CD4-positive, alpha-beta memory T cell (primary cell): Measurements from ENCODE around the gene PICALM. TPM values are rescaled to one million over a fixed set of nuclear protein-coding genes. Genes with fewer than 3 reads are reported as not detected.

Experiments used
- CTCF ChIA-PET: fragments of 350-600 bp; sonication (Branson Sonifier 250); formaldehyde crosslinking; loops from one replicate; lab custom pipeline; 2021; ENCODE audit warnings: inconsistent platforms; ENCODE audit not compliant: partially characterized antibody; lab: Charles Lee
- POLR2A ChIA-PET: fragments of 350-600 bp; sonication (Branson Sonifier 250); formaldehyde crosslinking; loops from one replicate; lab custom pipeline; 2021; ENCODE audit not compliant: partially characterized antibody; lab: Charles Lee
- DNase-seq, 5 donors: peaks; one replicate each; pipeline versions ENCODE4 v3.0.0 to v3.0.0-alpha.2; 2020 to 2022; ENCODE audit warnings: mixed read lengths in 1 of 5
- H3K27ac ChIP-seq: one replicate; pipeline ENCODE4 v1.7.0; 2013; ENCODE audit warnings: low read depth, low read length
- H3K27me3 ChIP-seq: 2 replicates; pipeline ENCODE4 v1.7.0; 2013; ENCODE audit warnings: mild to moderate bottlenecking, low read length, moderate library complexity; ENCODE audit not compliant: insufficient read depth
- H3K36me3 ChIP-seq: 2 replicates; pipeline ENCODE4 v1.7.0; 2013; ENCODE audit warnings: mild to moderate bottlenecking, low read length, moderate library complexity; ENCODE audit not compliant: insufficient read depth
- H3K4me1 ChIP-seq: 2 replicates; pipeline ENCODE4 v1.7.0; 2013; ENCODE audit warnings: mild to moderate bottlenecking, low read length, moderate library complexity; ENCODE audit not compliant: insufficient read depth
- H3K4me3 ChIP-seq, 2 donors: one replicate each; pipeline ENCODE4 v1.7.0; 2013; ENCODE audit warnings: low read length in 2 of 2, mild to moderate bottlenecking in 1 of 2
- H3K9me3 ChIP-seq, 2 donors: one replicate each; pipeline ENCODE4 v1.7.0; 2013; ENCODE audit warnings: low read length in 2 of 2, control low read depth in 1 of 2; ENCODE audit not compliant: control insufficient read depth in 1 of 2
- H3K27ac Mint-ChIP-seq, 7 donors: one replicate each; pipeline ENCODE4 v1.8.0; 2020 to 2021; ENCODE audit warnings: mixed read lengths in 7 of 7, mild to moderate bottlenecking in 6 of 7, inconsistent platforms in 3 of 7, moderate library complexity in 3 of 7
- H3K27me3 Mint-ChIP-seq, 2 donors: one replicate each; pipeline ENCODE4 v1.8.0; 2020 to 2021; ENCODE audit warnings: mixed read lengths in 2 of 2
- H3K36me3 Mint-ChIP-seq, 2 donors: one replicate each; pipeline ENCODE4 v1.8.0; 2020 to 2021; ENCODE audit warnings: mixed read lengths in 2 of 2, inconsistent platforms in 1 of 2, mild to moderate bottlenecking in 1 of 2
- H3K4me1 Mint-ChIP-seq, 4 donors: one replicate each; pipeline ENCODE4 v1.8.0; 2020 to 2021; ENCODE audit warnings: mixed read lengths in 4 of 4, mild to moderate bottlenecking in 1 of 4
- H3K4me3 Mint-ChIP-seq, 8 donors: one replicate each; pipeline ENCODE4 v1.8.0; 2020 to 2021; ENCODE audit warnings: mixed read lengths in 8 of 8, mild to moderate bottlenecking in 7 of 8, moderate library complexity in 6 of 8, inconsistent platforms in 3 of 8
- H3K9me3 Mint-ChIP-seq, 8 donors: one replicate each; pipeline ENCODE4 v1.8.0; 2020 to 2021; ENCODE audit warnings: mixed read lengths in 8 of 8, mild to moderate bottlenecking in 5 of 8, inconsistent platforms in 3 of 8, moderate library complexity in 1 of 8
- intact Hi-C: fragments of 100-400 bp; cut with micrococcal nuclease; formaldehyde crosslinking; loops from one replicate; pipeline ENCODE4 v1.15.1; 2023
- polyA plus RNA-seq, 2 donors: library from polyadenylated mRNA; unstranded; fragments of 300-500 nt; fragmentation: Illumina TruSeq; gene quantifications; one replicate each; pipeline ENCODE4 v1.2.3, GENCODE V29; 2021
- total RNA-seq, 2 experiments: library from RNA; stranded (reverse); gene quantifications; one replicate each; pipeline ENCODE4 v1.2.3, GENCODE V29; 2021

Gene PICALM
- total and polyA plus RNA-seq, 4 experiments from 2014 or later, result 15.3 to 138 (median 76.8) TPM

GRCh38 chr11:86064220-86064803, 4.6 kb downstream of the PICALM start:
- H3K27ac Mint-ChIP-seq, result peak overlapping the region; percentile 32 to 92 (median 80)
- Histone ChIP-seq H3K9me3 (no peaks in the 10 kb centered on the region), H3K27me3 (no peaks in the 10 kb centered on the region), H3K27ac (peak overlapping the region; percentile 36), H3K4me1 (peaks cover 72% of the 10 kb centered on the region), H3K36me3 (no peaks in the 10 kb centered on the region), H3K4me3 (no peak overlapping the region)
- ChIA-PET CTCF (interaction anchor here (2.9 kb wide), 1 partner anchor 22 kb away, joined by 11 read pairs; no protein-coding TSS in a partner anchor), POLR2A (no interaction called here)
- H3K36me3 Mint-ChIP-seq, result peaks cover 4 to 26% of the 10 kb centered on the region in 2 donors
- no peaks in the 10 kb centered on the region for H3K27me3 Mint-ChIP-seq
- intact Hi-C loops, result no loop called here
- DNase-seq, result no peak
- no peaks in the 10 kb centered on the region for H3K9me3 Mint-ChIP-seq
- peaks cover 42 to 83% (median 58%) of the 10 kb centered on the region in 4 donors for H3K4me1 Mint-ChIP-seq
- H3K4me3 Mint-ChIP-seq, result peak overlapping the region; percentile 38 to 99 (median 96)

DNA sequence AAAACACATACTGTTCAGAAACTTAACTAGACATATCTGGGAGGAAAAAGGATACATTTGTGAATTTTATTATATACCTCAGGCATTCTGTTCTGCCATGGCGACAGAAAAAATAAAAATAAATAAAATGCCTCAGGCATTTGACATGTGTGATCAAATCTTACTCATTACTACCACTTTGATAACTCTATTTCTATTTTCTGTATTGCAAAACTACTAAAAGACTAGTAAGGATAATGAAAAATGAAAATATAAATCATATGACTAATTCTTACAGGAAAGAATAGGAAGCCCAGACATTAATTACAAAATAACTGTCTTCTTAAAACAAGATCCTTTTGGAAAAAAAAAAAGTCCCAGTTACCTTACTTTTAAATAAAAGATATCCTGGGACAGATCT, 5.3 kb downstream of the PICALM start:
- Mint-ChIP-seq H3K27ac (peak overlapping the region; percentile 44 to 92 (median 80)), H3K9me3 (no peaks in the 10 kb centered on the region), H3K4me3 (peak overlapping the region; percentile 45 to 99 (median 95)), H3K4me1 (peaks cover 50 to 86% (median 65%) of the 10 kb centered on the region in 4 donors), H3K27me3 (no peaks in the 10 kb centered on the region), H3K36me3 (peaks cover 4 to 25% of the 10 kb centered on the region in 2 donors)
- intact Hi-C loops, result no loop called here
- ChIA-PET POLR2A (interaction anchor here (1.1 to 1.4 kb wide), 3 partner anchors 12 to 142 kb away, joined by 3 to 4 read pairs (median 3); no protein-coding TSS in a partner anchor), CTCF (no interaction called here)
- Histone ChIP-seq H3K27ac (peak overlapping the region; percentile 10), H3K36me3 (no peaks in the 10 kb centered on the region), H3K27me3 (no peaks in the 10 kb centered on the region), H3K4me1 (peaks cover 79% of the 10 kb centered on the region), H3K4me3 (no peak overlapping the region), H3K9me3 (no peaks in the 10 kb centered on the region)
- no peak for DNase-seq

DNA sequence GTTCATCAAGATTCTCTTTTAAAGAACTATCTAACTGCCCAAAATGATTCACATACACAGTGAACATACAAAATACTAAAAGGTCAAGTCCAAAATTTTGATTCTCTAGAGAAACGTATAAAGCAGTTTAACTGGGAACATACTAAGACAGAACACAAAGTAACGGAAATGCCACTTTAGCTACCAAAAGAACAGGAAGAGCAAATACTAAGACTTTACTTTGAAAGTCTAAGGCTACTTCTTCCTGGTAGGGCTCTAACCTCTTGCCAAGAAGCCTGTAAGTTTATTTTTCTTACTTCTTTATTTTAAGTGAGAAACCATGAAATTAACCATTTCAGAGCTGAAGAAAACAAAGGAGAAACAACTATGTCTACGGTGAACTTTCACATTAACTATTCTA, 6.2 kb downstream of the PICALM start:
- Histone ChIP-seq H3K27ac (peak overlapping the region; percentile 27), H3K27me3 (no peaks in the 10 kb centered on the region), H3K36me3 (no peaks in the 10 kb centered on the region), H3K4me1 (peaks cover 87% of the 10 kb centered on the region), H3K9me3 (no peaks in the 10 kb centered on the region), H3K4me3 (no peak overlapping the region)
- peaks cover 4 to 17% of the 10 kb centered on the region in 2 donors for H3K36me3 Mint-ChIP-seq
- H3K27me3 Mint-ChIP-seq, result no peaks in the 10 kb centered on the region
- peak in 1 of 5 donors; percentile 22 for DNase-seq
- CTCF ChIA-PET, result interaction anchor here (0.9 to 1.3 kb wide), 2 partner anchors 21 to 131 kb away, joined by 4 to 7 read pairs; no protein-coding TSS in a partner anchor
- peak overlapping the region; percentile 67 to 91 (median 80) for H3K4me3 Mint-ChIP-seq
- peak overlapping the region; percentile 70 to 92 (median 87) for H3K27ac Mint-ChIP-seq
- peaks cover 56 to 89% (median 72%) of the 10 kb centered on the region in 4 donors for H3K4me1 Mint-ChIP-seq
- H3K9me3 Mint-ChIP-seq, result no peaks in the 10 kb centered on the region
- POLR2A ChIA-PET, result interaction anchor here (1.1 to 1.6 kb wide), 5 partner anchors 11 to 143 kb away, joined by 3 to 8 read pairs (median 4); no protein-coding TSS in a partner anchor
- intact Hi-C loops, result no loop called here

GRCh38 chr11:86061483-86062205, 7.2 kb downstream of the PICALM start:
- H3K27me3 Mint-ChIP-seq, result no peaks in the 10 kb centered on the region
- no peak for DNase-seq

DNA sequence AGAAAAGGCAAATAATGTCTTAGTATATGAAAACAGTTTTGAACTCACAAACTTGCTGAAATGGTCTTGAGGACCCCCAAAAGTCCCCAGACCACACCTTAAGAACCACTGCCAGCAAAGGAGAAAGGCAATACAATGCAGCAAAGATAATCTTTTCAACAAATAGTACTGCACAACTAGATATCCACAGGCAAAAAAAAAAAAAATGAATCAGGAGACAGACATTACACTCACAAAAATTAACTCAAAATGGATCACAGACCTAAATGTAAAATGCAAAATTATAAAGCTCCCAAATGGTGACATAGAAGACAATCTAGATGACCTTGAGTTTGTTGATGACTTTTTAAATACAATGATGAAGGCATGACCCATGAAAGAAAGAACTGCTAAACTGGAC, 8.3 kb downstream of the PICALM start:
- POLR2A ChIA-PET, result interaction anchor here (0.7 to 0.8 kb wide), 2 partner anchors 8 to 234 kb away, joined by 3 to 8 read pairs; partner anchors contain the start of gene PICALM

More at GRCh38 chr11:86061483-86062205, 7.2 kb downstream of the PICALM start:
- H3K9me3 Mint-ChIP-seq, result peaks cover 0 to 2% (median 0%) of the 10 kb centered on the region in 8 donors
- H3K4me3 Mint-ChIP-seq, result peak overlapping the region; percentile 67 to 91 (median 82)
- no peaks in the 10 kb centered on the region for H3K36me3 ChIP-seq
- H3K4me1 Mint-ChIP-seq, result peaks cover 62 to 90% (median 78%) of the 10 kb centered on the region in 4 donors
- H3K9me3 ChIP-seq, result no peaks in the 10 kb centered on the region
- ChIA-PET CTCF (interaction anchor here (0.9 to 1.3 kb wide), 2 partner anchors 20 to 132 kb away, joined by 4 to 7 read pairs; no protein-coding TSS in a partner anchor), POLR2A (interaction anchor here (1.4 to 1.6 kb wide), 3 partner anchors 13 to 103 kb away, joined by 4 to 8 read pairs (median 5); no protein-coding TSS in a partner anchor)
- peaks cover 95% of the 10 kb centered on the region for H3K4me1 ChIP-seq
- H3K27ac Mint-ChIP-seq, result peak overlapping the region; percentile 35 to 92 (median 80)
- peaks cover 9 to 11% of the 10 kb centered on the region in 2 donors for H3K36me3 Mint-ChIP-seq
- no peak overlapping the region for H3K27ac ChIP-seq
- H3K4me3 ChIP-seq, result peak overlapping the region in 1 of 2 donors; percentile 2
- H3K27me3 ChIP-seq, result no peaks in the 10 kb centered on the region
- intact Hi-C loops, result no loop called here

GRCh38 chr11:86058360-86058759, 10.5 kb downstream of the PICALM start:
- Mint-ChIP-seq H3K4me3 (peak overlapping the region in 5 of 8 donors; percentile 1 to 66 (median 13)), H3K27ac (peak overlapping the region in 3 of 7 donors; percentile 1 to 43 (median 5)), H3K4me1 (peaks cover 64 to 94% (median 77%) of the 10 kb centered on the region in 4 donors), H3K9me3 (peaks cover 0 to 2% (median 0%) of the 10 kb centered on the region in 8 donors), H3K27me3 (no peaks in the 10 kb centered on the region), H3K36me3 (peaks cover 4 to 12% of the 10 kb centered on the region in 2 donors)
- Histone ChIP-seq H3K36me3 (no peaks in the 10 kb centered on the region), H3K9me3 (no peaks in the 10 kb centered on the region), H3K27ac (no peak overlapping the region), H3K4me1 (peaks cover 97% of the 10 kb centered on the region), H3K27me3 (no peaks in the 10 kb centered on the region), H3K4me3 (no peak overlapping the region)
- ChIA-PET POLR2A (interaction anchor here (3.8 kb wide), 1 partner anchor 10 kb away, joined by 14 read pairs; the partner anchor contains the start of gene PICALM), CTCF (interaction anchor here (0.8 to 1.3 kb wide), 4 partner anchors 10 to 158 kb away, joined by 3 to 4 read pairs (median 3); no protein-coding TSS in a partner anchor)
- intact Hi-C loops, result no loop called here
- DNase-seq, result no peak

More for the DNA sequence above, 8.3 kb downstream of the PICALM start:
- Histone ChIP-seq H3K27ac (no peak overlapping the region), H3K9me3 (no peaks in the 10 kb centered on the region), H3K27me3 (no peaks in the 10 kb centered on the region), H3K4me1 (peaks cover 97% of the 10 kb centered on the region), H3K4me3 (no peak overlapping the region), H3K36me3 (no peaks in the 10 kb centered on the region)
- H3K27ac Mint-ChIP-seq, result peak overlapping the region in 5 of 7 donors; percentile 62 to 92 (median 82)
- peaks cover 0 to 2% (median 0%) of the 10 kb centered on the region in 8 donors for H3K9me3 Mint-ChIP-seq
- no peaks in the 10 kb centered on the region for H3K27me3 Mint-ChIP-seq
- H3K36me3 Mint-ChIP-seq, result peaks cover 4 to 12% of the 10 kb centered on the region in 2 donors
- intact Hi-C loops, result no loop called here
- H3K4me1 Mint-ChIP-seq, result peaks cover 65 to 92% (median 76%) of the 10 kb centered on the region in 4 donors
- DNase-seq, result no peak
- peak overlapping the region in 7 of 8 donors; percentile 29 to 91 (median 76) for H3K4me3 Mint-ChIP-seq
- CTCF ChIA-PET, result no interaction called here
